ENCODE data around the gene LAMC1.

LAMC1 gene

DNA sequence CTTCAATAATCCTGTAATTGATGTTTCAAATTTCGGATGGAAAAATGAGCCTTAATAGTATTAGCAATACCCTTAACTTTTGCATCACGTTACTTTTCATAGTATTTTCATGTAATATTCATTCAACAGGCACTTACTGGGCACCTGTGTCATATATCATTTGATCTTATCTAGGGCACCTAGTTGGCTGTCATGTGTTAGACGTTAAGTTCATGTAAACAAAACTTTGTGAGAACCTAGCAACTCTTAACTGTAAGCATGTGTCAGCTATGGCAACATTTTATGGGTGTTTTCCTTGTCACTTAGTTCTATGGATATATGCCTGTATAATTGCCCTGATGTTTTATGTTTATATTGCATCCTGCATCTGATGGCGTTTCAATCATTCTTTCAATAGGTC, 163.6 kb downstream of the LAMC1 start:
- DNase-seq (ENCODE audit: low read depth in 4 of 4, low spot score in 1 of 4) = no peak

DNA sequence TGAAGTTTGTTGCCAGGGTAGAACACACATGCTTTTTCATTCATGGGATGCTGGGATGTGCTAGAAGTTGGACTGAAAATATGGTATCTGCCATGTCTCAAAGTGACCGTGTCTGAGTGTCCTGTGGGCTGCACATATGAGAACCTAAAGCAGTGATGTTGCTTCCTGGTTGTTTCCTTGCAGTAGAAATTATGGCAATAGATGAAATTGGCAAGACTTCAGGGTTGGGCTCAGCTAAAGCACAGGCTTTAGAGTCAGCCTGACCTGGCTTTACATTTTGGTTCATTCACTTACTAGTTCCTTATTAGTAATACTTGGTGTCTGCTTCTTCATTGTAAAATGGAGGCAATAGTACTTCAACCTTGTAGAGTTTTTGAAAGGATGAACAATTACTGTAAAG, 165.0 kb downstream of the LAMC1 start:
- no peak for DNase-seq (ENCODE audit: low read depth in 4 of 4, low spot score in 1 of 4)

- no peak for DNase-seq (ENCODE audit: low read depth in 4 of 4, low spot score in 1 of 4)
These were observed 168.6 kb downstream of the LAMC1 start for GRCh38 chr1:183191833-183192232.

DNA sequence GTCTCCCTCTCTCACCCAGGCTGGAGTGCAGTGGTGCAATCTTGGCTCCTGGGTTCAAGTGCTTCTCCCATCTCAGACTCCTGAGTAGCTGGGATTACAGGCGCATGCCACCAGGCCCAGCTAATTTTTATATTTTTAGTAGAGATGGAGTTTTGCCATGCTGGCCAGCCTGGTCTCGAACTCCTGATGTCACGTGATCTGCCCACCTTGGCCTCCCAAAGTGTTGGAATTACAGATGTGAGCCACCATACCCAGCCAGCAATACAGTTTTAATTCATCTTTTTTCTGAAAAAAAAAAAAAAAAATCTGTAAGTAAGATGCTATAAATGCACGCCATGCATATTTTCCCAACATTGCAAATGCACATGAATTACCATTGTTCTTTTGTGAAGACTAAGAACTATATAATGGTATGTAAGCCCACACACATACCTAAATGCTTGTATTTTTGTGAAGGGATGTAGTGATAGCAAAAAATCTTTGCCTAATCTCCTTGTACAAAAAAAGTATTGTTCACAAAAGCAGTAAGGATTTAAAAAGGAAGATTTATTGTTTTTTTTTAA, 170.8 kb downstream of the LAMC1 start:
- DNase-seq (ENCODE audit: low read depth in 4 of 4, low spot score in 1 of 4) = no peak

- no peak for DNase-seq (ENCODE audit: low read depth in 4 of 4, low spot score in 1 of 4)
These were observed 171.4 kb downstream of the LAMC1 start for GRCh38 chr1:183194527-183195141.

GRCh38 chr1:183195142-183195574, 171.9 kb downstream of the LAMC1 start:
- DNase-seq (ENCODE audit: low read depth in 4 of 4, low spot score in 1 of 4) = no peak
